ENCODE measurements around the gene SYNJ2. TPM values are rescaled to one million over a fixed set of nuclear protein-coding genes. Genes with fewer than 3 reads are reported as not detected.

Gene SYNJ2
- total and polyA plus RNA-seq, 2 donors (not counting 3 experiments of a cell fraction or from before 2014, with no cell fraction given), result 35.1 to 78.2 TPM

- Histone ChIP-seq H3K27me3 (ENCODE audit: control insufficient read depth in 2 of 2, insufficient read depth in 2 of 2, low read length in 2 of 2) (no peaks in the 10 kb centered on the region), H2AFZ (ENCODE audit: low read depth, low read length) (no peak overlapping the region), H3K4me3 (replicated peaks in 1 of 3; ENCODE audit: insufficient read depth in 1 of 3, low read depth in 1 of 3, low read length in 3 of 3) (no peak overlapping the region), H3K36me3 (ENCODE audit: control insufficient read depth in 2 of 2, extremely low read depth in 1 of 2, insufficient read depth in 2 of 2, low read length in 2 of 2) (peaks cover 4 to 31% of the 10 kb centered on the region in 2 experiments), H4K20me1 (replicated peaks; ENCODE audit: control insufficient read depth, extremely low read depth, insufficient read depth, low read length) (no peaks in the 10 kb centered on the region), H3K27ac (ENCODE audit: insufficient read depth, low read depth, low read length) (peak overlapping the region; percentile 99), H3K79me2 (ENCODE audit: control insufficient read depth, insufficient read depth, low read length) (peaks cover 8% of the 10 kb centered on the region), H3K9ac (replicated peaks; ENCODE audit: extremely low read depth, insufficient read depth, low read length) (peak overlapping the region; percentile 91), H3K9me1 (replicated peaks; ENCODE audit: control insufficient read depth, extremely low read depth, insufficient read depth, low read length) (no peaks in the 10 kb centered on the region), H3K4me2 (ENCODE audit: insufficient read depth, low read length) (peak overlapping the region; percentile 15), H3K4me1 (ENCODE audit: control insufficient read depth, extremely low read depth, insufficient read depth, low read length) (peaks cover 62% of the 10 kb centered on the region), H3K9me3 (replicated peaks; ENCODE audit: control insufficient read depth, insufficient read depth, low read length) (no peaks in the 10 kb centered on the region)
- CTCF ChIA-PET, result interaction anchor here (0.8 to 9.3 kb wide), 7 partner anchors 9 to 78 kb away, joined by 3 to 83 read pairs (median 6); partner anchors contain the start of gene SYNJ2
- dilution Hi-C loops (cut with MboI; ENCODE audit: extremely low pct_ligation_motif_present, low sequenced_read_pairs), result no loop called here
- BruUV-seq (replicated peaks), result TSS peak; percentile 2
- FAIRE-seq, result peak; percentile 96
- intact Hi-C loops (cut with micrococcal nuclease), result loop anchor here (1.0 to 10.0 kb wide), 2 partner anchors 9 to 746 kb away; no protein-coding TSS in a partner anchor
- POLR2A ChIA-PET, result interaction anchor here (0.6 to 1.0 kb wide), 3 partner anchors 19 to 44 kb away, joined by 4 to 5 read pairs (median 5); no protein-coding TSS in a partner anchor
- TF ChIP-seq FOS (IDR thresholded peaks at IDR 0.05; ENCODE audit: borderline replicate concordance, insufficient read depth, low read length) (no peak), JUN (IDR thresholded peaks at IDR 0.05; ENCODE audit: borderline replicate concordance, insufficient read depth, insufficient read length, low read depth) (peak; percentile 22), EZH2 (IDR thresholded peaks at IDR 0.05; ENCODE audit: borderline replicate concordance, low read depth, low read length, severe bottlenecking) (no peak), POLR2AphosphoS5 (IDR thresholded peaks at IDR 0.05; ENCODE audit: insufficient read depth, low read depth, low read length) (peak; percentile 10), GATA2 (IDR thresholded peaks at IDR 0.05; ENCODE audit: insufficient read depth, insufficient read length, low read depth, low read length) (peak; percentile 15), MYC (IDR thresholded peaks at IDR 0.05; ENCODE audit: low read depth, low read length) (no peak), POLR2A (IDR thresholded peaks at IDR 0.05; ENCODE audit: low read depth, low read length) (no peak), MAX (IDR thresholded peaks at IDR 0.05; ENCODE audit: insufficient read depth, insufficient read length) (peak; percentile 83)
- TF ChIP-seq, protein P1, sequence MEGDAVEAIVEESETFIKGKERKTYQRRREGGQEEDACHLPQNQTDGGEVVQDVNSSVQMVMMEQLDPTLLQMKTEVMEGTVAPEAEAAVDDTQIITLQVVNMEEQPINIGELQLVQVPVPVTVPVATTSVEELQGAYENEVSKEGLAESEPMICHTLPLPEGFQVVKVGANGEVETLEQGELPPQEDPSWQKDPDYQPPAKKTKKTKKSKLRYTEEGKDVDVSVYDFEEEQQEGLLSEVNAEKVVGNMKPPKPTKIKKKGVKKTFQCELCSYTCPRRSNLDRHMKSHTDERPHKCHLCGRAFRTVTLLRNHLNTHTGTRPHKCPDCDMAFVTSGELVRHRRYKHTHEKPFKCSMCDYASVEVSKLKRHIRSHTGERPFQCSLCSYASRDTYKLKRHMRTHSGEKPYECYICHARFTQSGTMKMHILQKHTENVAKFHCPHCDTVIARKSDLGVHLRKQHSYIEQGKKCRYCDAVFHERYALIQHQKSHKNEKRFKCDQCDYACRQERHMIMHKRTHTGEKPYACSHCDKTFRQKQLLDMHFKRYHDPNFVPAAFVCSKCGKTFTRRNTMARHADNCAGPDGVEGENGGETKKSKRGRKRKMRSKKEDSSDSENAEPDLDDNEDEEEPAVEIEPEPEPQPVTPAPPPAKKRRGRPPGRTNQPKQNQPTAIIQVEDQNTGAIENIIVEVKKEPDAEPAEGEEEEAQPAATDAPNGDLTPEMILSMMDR (IDR thresholded peaks at IDR 0.05; ENCODE audit: extremely low read depth in 1 of 2, insufficient read depth in 1 of 2, low read depth in 1 of 2, low read length in 2 of 2), result no peak
- peak; percentile 92 for DNase-seq (ENCODE audit: low read depth, low spot score)
Measured at GRCh38 chr6:158060455-158061360, 79.0 kb downstream of the SYNJ2 start.
